Right cardiac atrium (tissue), 5 donors: Measurements from ENCODE around the gene CLSTN2. TPM values are rescaled to one million over a fixed set of nuclear protein-coding genes. Genes with fewer than 3 reads are reported as not detected.
A peak's percentile ranks its signal among the peaks of the same experiment; 100 is the strongest.

Source experiments
- ATAC-seq, 2 donors: fragments of 200-7000 bp; cut with Tn5 transposase; one replicate each; pipeline versions ENCODE4 v1.8.0 to v1.9.1; 2020; ENCODE audit warnings: moderate library complexity in 2 of 2, mild to moderate bottlenecking in 1 of 2
- DNase-seq, 3 donors: peaks; one replicate each; pipeline ENCODE4 v3.0.0-alpha.2; 2020
- H3K27ac ChIP-seq: one replicate; pipeline ENCODE4 v1.5.1; 2013; ENCODE audit warnings: mild to moderate bottlenecking, low read length, control low read depth, moderate library complexity
- H3K27me3 ChIP-seq: one replicate; pipeline ENCODE4 v1.6.1; 2013; ENCODE audit not compliant: control insufficient read depth, insufficient read depth
- H3K4me1 ChIP-seq: one replicate; pipeline ENCODE4 v1.6.1; 2013; ENCODE audit warnings: low read length; ENCODE audit not compliant: control insufficient read depth, insufficient read depth
- H3K4me3 ChIP-seq: one replicate; pipeline ENCODE4 v1.5.1; 2013; ENCODE audit warnings: low read length, control low read depth
- H3K9me3 ChIP-seq: one replicate; pipeline ENCODE4 v1.6.1; 2013; ENCODE audit warnings: low read length; ENCODE audit not compliant: control insufficient read depth
- WGBS: extraction: QIAGEN DNeasy Blood & Tissue Kit; methylation state at CpG from one replicate; pipeline ENCODE4 v1.1.7; 2013; 5-methylcytosine and 5-hydroxymethylcytosine counted together
- intact Hi-C, 4 donors: fragments of 100-400 bp; cut with DNase I; formaldehyde crosslinking; loops; one replicate each; pipeline versions ENCODE4 v1.11.0 to v1.14.0; 2022 to 2023
- polyA plus RNA-seq: library from polyadenylated mRNA; stranded (reverse); fragments of 200-250 nt; gene quantifications from one replicate; pipeline ENCODE4 v1.2.3, GENCODE V29; 2013
- total RNA-seq, 4 donors: library from RNA; stranded (reverse); fragmentation: NEBNext Ultra II Directional; extraction: Animal tissue kit (Norgen Biotek cat#: 25700); gene quantifications; one replicate each; pipeline ENCODE4 v1.2.1, GENCODE V29; 2021
- donor health status: healthy with polysubstance abuse.
- donor health status: DM: no; HTN: yes; CAD: no.
- donor health status: DM: no; HTN: no; CAD: no.
- donor health status: DM: no; HTN: yes; CAD: no; lungs with severe emphysema.
- donor health status: DM: yes; HTN: yes; CAD: no.

Gene CLSTN2
- total and polyA plus RNA-seq, 5 donors: 3.7 to 31.5 (median 24.8) TPM

DNA sequence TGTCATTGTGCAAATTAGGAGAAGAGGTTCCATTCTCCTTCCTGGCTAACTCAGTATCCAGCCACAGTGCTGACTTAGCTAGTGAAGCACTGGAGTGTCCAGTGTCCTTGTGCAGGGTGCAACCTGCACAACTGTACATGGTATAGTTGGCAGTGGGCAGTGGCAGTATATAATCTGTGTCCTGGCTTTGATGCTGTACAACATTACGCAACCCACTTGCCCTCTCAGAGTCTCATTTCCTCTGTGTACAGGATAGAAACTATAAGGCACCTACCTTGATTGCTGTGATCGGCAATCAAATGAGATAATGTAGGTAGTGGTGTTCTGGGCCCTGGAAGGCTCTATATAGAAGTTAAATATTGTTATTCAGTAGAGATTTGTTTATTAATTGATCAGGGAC is 333.6 kb downstream of the CLSTN2 start:
- intact Hi-C loops: no loop called here
- Histone ChIP-seq H3K9me3 (no peaks in the 10 kb centered on the region), H3K27ac (no peak overlapping the region), H3K27me3 (no peaks in the 10 kb centered on the region), H3K4me3 (no peak overlapping the region), H3K4me1 (no peaks in the 10 kb centered on the region)
- 89% methylated on average over 2 of the region's 2 CpGs for WGBS
- DNase-seq: no peak
- ATAC-seq: no peak

DNA sequence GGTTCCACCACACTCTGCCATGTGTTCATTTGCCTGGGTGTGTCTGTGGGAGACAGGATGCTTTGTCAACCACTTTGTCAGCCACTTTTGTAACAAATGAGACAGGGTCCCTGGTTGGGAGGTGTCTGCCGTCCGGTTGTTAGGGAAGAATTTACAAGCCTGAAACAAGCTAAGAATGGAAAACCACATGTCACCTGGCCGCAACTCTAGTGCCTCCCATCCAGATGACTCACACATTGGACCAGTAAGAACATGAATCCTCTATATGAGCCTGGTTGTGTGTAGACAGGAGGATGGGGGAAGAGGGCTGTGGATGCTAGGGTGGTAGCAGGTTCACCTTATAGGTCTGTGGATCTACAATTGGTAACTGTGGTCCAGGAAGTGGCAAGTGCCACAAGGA is 335.3 kb downstream of the CLSTN2 start:
- no peak overlapping the region for H3K27ac ChIP-seq
- ATAC-seq (no peak), DNase-seq (no peak)
- intact Hi-C loops: no loop called here
- H3K9me3 ChIP-seq: no peaks in the 10 kb centered on the region
- no peaks in the 10 kb centered on the region for H3K4me1 ChIP-seq
- 94% methylated on average over 3 of the region's 3 CpGs for WGBS
- H3K4me3 ChIP-seq: no peak overlapping the region
- H3K27me3 ChIP-seq: no peaks in the 10 kb centered on the region

DNA sequence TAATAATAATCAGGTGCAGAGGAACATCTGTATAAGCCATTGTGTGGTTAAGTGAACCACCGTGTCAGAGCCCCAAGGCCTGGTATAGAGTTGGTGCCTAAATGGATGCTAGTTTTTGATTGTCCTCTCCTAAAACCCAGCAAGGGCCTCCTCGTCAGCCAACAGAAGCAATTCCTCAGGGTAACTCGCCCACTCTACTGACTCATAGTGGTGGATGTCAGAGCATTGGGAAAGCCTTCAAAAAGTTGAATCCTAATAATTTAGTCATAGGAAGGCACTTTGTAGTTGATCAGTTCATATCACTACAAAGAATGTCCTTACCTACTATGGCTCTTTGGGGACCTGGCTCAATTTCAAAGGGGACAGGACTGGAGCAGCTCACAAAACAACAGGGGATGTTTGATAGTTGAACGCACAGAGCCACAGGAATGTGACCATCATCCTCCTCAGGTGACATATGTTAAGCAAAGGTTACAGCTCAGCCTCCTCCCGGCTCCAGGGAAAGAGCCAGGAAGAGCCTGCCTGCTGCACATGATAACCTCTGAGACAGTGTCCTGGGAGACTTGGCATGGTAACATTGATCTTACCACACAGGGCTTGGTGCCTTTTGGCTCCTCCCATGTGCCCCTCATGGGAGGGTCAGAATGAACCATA is 338.7 kb downstream of the CLSTN2 start:
- 50% methylated on average over 5 of the region's 5 CpGs for WGBS
- no peak overlapping the region for H3K4me3 ChIP-seq
- intact Hi-C loops: no loop called here
- no peaks in the 10 kb centered on the region for H3K9me3 ChIP-seq
- ATAC-seq (no peak), DNase-seq (no peak)
- no peaks in the 10 kb centered on the region for H3K27me3 ChIP-seq
- no peaks in the 10 kb centered on the region for H3K4me1 ChIP-seq
- no peak overlapping the region for H3K27ac ChIP-seq

DNA sequence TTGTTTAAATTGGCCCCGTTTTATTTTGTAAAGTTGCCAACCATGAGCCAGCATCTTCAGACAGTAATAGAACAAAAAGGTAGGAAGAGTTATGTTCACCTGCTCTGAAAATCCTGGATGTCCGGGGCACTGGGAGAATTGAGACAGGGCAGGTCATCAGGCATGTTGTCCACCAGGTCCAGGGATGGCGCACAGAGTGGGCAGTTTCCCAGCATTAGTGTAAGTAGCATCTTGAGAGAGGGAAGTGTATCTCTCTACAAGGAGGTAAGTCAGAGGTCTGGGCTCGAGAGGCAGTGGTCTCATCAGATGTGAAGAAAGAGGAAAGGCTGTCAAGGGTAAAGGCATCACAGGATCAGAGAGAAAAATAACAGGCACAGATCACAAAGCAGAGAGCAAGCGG is 339.4 kb downstream of the CLSTN2 start:
- ATAC-seq (no peak), DNase-seq (no peak)
- Histone ChIP-seq H3K4me3 (no peak overlapping the region), H3K9me3 (no peaks in the 10 kb centered on the region), H3K27ac (no peak overlapping the region), H3K4me1 (peaks cover 2% of the 10 kb centered on the region), H3K27me3 (no peaks in the 10 kb centered on the region)
- WGBS: 78% methylated on average over 5 of the region's 5 CpGs
- intact Hi-C loops: no loop called here

DNA sequence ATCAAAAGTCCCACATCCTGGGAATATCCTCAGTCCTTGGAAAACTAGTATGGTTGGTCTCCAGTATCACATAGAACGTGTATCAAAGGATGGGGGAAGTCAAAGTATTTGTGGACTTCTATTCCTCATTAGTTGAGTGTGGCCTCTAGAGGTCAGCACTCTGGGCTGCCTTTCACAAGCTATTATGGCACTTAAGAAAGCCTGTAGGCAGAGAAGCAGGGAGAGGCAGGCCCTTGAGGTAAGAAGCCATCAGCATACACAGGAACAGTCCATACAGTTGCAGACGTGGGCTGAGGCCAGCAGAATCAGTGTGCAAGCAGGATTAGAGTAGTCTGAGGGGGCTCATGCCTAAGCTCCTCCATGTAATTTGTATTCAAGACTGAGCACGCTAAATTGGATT is 341.7 kb downstream of the CLSTN2 start:
- H3K27me3 ChIP-seq: no peaks in the 10 kb centered on the region
- DNase-seq (peak in 1 of 3 donors; percentile 50), ATAC-seq (peak in 1 of 2 donors; percentile 30)
- intact Hi-C loops: no loop called here
- H3K9me3 ChIP-seq: no peaks in the 10 kb centered on the region
- H3K4me1 ChIP-seq: peaks cover 2% of the 10 kb centered on the region
- no peak overlapping the region for H3K4me3 ChIP-seq
- no peak overlapping the region for H3K27ac ChIP-seq
- 62% methylated on average over 3 of the region's 3 CpGs for WGBS

DNA sequence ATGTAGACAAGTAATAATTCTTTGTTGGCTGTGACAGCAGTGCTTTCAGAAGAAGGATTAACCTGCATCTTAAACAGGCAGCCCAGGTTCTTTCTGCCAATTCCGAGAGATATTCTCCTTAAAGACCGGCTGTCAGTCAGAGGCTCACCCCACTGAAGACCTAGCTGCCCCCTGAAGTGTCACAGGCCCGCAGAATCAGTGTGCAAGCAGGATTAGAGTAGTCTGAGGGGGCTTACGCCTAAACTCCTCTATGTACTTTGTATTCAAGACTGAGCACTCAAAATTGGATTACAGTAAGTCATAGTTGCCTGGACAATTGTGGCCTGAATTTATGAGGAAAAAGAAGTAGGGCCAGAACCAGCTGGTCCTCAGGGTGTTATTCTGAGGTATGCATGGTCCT is 342.9 kb downstream of the CLSTN2 start:
- intact Hi-C loops: no loop called here

DNA sequence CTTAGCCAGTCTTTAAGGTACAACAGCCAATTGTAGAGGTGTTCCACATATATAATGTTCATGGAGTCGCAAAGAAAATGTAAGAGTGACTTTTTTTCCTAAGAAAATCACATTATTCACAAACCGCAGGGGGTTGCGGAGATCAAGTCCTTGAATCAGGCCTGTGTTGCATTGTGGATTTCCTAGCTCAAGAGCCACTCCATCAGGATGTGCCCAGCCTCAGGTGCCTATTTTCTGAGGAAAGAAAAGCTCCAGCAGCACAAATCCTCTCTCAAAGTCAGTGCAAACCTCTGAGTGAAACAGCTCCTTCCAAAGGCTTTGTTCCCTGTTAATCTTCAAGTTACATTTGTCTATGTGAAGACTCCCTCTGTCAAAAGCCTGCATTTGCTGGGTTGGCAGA is 349.4 kb downstream of the CLSTN2 start:
- WGBS: 91% methylated on average over 3 of the region's 3 CpGs
- DNase-seq (no peak), ATAC-seq (no peak)
- H3K4me1 ChIP-seq: no peaks in the 10 kb centered on the region
- H3K27me3 ChIP-seq: no peaks in the 10 kb centered on the region
- H3K4me3 ChIP-seq: no peak overlapping the region
- no peak overlapping the region for H3K27ac ChIP-seq
- intact Hi-C loops: no loop called here
- H3K9me3 ChIP-seq: no peaks in the 10 kb centered on the region

More for the DNA sequence above, 342.9 kb downstream of the CLSTN2 start:
- H3K9me3 ChIP-seq: no peaks in the 10 kb centered on the region
- H3K4me3 ChIP-seq: no peak overlapping the region
- H3K27me3 ChIP-seq: no peaks in the 10 kb centered on the region
- no peak overlapping the region for H3K27ac ChIP-seq
- DNase-seq (no peak), ATAC-seq (no peak)
- WGBS: 84% methylated on average over 4 of the region's 4 CpGs
- H3K4me1 ChIP-seq: peaks cover 2% of the 10 kb centered on the region

DNA sequence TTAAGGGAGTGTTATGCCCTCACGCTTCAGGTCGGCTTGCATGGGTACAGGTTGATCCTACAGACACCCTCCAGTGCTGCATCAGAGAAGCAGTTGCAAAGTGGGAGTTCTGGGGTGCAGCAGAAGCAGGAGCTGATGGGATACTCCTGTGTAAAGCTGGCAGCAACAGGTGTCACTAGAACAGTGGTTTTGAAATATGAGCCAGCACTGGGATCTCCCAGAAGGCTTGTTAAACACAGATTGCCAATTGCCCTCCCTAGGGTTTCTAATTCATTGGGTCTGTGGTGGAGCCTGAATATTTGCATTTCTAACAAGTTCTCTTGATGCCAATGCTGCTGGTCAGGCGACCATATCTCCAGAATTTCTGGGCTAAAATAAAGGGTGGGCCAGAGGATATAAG is 350.4 kb downstream of the CLSTN2 start:
- Histone ChIP-seq H3K27ac (no peak overlapping the region), H3K9me3 (no peaks in the 10 kb centered on the region), H3K4me3 (no peak overlapping the region), H3K27me3 (no peaks in the 10 kb centered on the region), H3K4me1 (no peaks in the 10 kb centered on the region)
- DNase-seq (no peak), ATAC-seq (no peak)
- intact Hi-C loops: no loop called here
- 59% methylated on average over 3 of the region's 3 CpGs for WGBS

DNA sequence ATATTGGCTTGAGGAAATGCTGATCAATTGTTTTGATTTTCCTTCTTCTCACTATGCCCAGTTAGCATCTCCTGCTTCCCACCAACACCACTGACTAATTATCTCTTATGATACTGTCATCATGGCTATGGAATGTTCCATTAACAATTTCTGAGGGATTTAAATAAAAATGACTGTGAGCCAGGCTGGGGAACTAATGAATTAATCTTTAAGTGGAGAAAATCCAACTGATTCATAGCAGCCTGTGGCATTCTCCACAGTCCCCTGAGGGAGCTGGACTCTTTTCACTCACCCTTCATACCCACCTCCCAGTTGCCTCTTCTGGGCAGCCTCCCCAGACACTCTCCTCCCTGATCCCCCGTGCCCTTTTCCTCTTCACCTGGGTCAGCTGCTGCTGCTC is 353.6 kb downstream of the CLSTN2 start:
- H3K27ac ChIP-seq: no peak overlapping the region
- no peak for DNase-seq
- 55% methylated on average over 1 of the region's 1 CpG for WGBS

DNA sequence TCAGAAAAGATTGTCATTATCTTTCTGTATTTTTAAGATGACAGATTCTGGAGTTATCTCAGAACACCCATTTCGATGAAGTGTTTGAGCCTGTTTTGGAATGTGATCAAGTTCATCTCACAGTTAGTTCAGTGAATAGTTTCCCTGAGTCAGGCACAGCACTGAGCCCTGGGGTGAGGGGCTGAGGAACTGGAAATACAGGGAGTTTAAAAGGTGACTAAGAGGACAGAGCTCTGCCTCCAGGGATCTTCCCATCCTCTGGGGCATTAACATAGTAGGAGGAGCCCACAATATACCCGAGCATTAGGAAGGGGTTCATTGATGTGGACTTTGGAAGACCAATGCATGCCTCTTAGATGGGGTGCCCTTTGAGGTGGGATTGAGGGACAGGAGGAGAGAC is 355.1 kb downstream of the CLSTN2 start:
- no peak for DNase-seq
- no peak overlapping the region for H3K4me3 ChIP-seq
- no peaks in the 10 kb centered on the region for H3K9me3 ChIP-seq
- no peaks in the 10 kb centered on the region for H3K27me3 ChIP-seq
- intact Hi-C loops: no loop called here
- no peak for ATAC-seq
- 54% methylated on average over 2 of the region's 2 CpGs for WGBS
- peaks cover 2% of the 10 kb centered on the region for H3K4me1 ChIP-seq
- no peak overlapping the region for H3K27ac ChIP-seq

More for the DNA sequence above, 353.6 kb downstream of the CLSTN2 start:
- Histone ChIP-seq H3K4me3 (no peak overlapping the region), H3K27me3 (no peaks in the 10 kb centered on the region), H3K4me1 (peaks cover 2% of the 10 kb centered on the region), H3K9me3 (no peaks in the 10 kb centered on the region)
- ATAC-seq: no peak
- intact Hi-C loops: no loop called here

DNA sequence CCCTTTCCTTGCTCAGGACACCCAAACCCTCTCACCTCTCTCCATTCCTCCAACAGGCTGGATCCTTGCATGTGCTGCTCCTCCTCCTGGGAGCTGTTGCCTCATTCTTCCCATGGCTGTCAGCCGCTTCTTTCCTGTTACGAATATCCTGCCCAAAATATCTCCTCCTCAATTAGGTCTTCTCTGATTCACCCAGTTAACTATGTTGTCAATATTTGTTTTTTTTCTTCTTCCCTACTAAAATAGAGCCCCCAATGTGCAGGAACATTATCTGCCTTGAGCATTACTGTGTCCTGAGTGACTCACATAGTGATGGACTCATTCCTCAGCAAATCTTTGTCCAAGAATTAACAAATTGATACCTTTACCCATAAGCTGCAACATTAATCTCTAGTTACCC is 357.2 kb downstream of the CLSTN2 start:
- DNase-seq: no peak
- no peak overlapping the region for H3K27ac ChIP-seq
- no peak overlapping the region for H3K4me3 ChIP-seq
- WGBS: 66% methylated on average over 2 of the region's 2 CpGs
- intact Hi-C loops: no loop called here
- peaks cover 2% of the 10 kb centered on the region for H3K4me1 ChIP-seq
- peak in 1 of 2 donors; percentile 32 for ATAC-seq
- no peaks in the 10 kb centered on the region for H3K9me3 ChIP-seq
- no peaks in the 10 kb centered on the region for H3K27me3 ChIP-seq

DNA sequence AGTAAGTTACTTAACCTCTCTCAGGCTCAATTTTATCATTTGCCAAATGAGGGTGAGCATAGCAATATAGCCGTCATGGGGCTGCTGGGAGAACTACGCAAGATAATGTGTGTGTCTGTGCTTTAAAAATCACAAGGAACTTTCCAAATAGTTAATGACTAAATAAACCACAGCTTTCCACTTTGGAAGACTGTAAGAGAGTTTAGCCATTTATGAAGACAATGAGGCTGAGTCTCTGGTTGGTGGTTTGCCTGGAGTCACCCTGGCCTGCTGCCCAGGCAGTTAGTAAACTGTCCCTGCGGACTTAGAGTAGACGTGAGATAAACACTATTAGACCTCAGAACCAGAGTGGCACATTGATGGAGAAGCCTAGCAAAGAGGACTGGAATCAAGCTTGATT is 357.7 kb downstream of the CLSTN2 start:
- intact Hi-C loops: no loop called here

More for the DNA sequence above, 357.7 kb downstream of the CLSTN2 start:
- Histone ChIP-seq H3K27ac (no peak overlapping the region), H3K4me1 (peaks cover 2% of the 10 kb centered on the region), H3K4me3 (no peak overlapping the region), H3K9me3 (no peaks in the 10 kb centered on the region), H3K27me3 (no peaks in the 10 kb centered on the region)
- DNase-seq: peak; percentile 79 to 92 (median 86)
- peak; percentile 86 to 87 for ATAC-seq
- 40% methylated on average over 4 of the region's 4 CpGs for WGBS
